NCI-H69 (cell line): Measurements from ENCODE around the gene TCF15.

Experiments used
- DNase-seq: peaks from one replicate; lab custom pipeline; 2025; lab: John Stamatoyannopoulos, UW

The TCF15 gene

GRCh38 chr20:611047-611842 lies 1.1 kb upstream of the TCF15 start:
- DNase-seq: no peak

- DNase-seq: peak; percentile 10
Observed at GRCh38 chr20:609371-609964, 641 bp downstream of the TCF15 start.

DNA sequence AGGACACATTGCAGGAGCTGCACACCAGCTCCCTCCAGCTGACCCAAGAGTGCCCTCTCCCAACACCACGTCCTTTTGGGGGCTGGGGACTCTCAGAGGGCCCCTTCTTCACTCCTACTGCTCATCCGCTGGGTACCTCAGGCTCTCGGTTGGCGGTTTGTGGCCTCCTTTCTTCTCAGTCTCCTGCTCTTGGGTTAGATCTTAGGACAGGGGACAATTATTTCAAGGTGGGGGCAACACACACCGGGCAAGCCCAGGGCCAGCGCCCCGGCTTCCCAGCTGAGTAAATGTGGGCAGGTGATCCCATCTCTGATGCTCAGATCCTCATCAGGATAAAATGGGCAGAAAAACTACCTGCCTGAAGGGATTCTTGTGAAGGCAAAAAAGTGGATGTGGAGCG lies 1.1 kb downstream of the TCF15 start:
- no peak for DNase-seq

DNA sequence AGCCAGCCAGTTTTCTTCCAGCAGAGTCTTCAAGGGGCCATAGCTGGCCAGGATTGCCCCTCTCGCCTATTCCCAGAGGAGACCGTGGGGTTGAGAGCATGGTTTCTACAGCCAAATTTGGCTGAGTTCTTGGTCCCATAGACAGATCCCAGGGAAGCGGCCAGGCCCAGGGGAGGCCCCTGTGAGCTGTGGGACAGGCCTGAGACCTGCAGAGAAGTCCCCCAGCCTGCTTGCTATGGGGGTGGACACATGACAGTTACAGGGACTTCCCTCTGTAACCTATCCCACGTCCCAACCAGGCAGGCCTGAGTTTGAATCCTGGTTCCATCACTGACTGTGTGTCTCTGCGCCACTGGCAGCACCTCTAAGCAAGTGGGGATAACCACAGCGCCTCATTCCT lies 2.6 kb downstream of the TCF15 start:
- DNase-seq: no peak

GRCh38 chr20:605237-605636 lies 4.9 kb downstream of the TCF15 start:
- DNase-seq: no peak

DNA sequence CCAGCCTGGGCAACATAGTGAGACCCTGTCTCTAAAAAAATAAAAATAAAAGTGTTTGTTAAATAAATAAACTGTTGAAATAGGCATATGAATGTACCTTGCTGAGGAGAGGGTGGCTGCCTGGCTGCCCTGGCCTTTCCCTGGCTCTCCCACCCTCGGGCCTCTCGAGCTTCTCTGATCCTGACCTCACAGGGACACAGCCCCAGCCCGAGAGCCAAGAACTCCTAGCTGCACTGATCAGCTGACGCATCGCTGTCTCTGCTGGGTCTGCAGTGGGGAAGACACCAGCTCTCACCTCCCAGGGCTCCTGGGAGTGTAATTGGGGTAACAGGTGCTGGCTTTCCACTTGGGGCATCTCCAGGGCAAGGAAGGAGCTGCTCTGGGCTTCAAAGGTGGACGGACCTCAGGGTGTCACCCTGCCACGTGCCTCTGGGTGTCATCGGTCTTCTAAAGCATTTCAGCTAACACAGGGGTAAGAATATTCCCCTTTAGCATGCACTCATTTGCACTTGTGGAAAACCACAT lies 6.9 kb downstream of the TCF15 start:
- no peak for DNase-seq

DNA sequence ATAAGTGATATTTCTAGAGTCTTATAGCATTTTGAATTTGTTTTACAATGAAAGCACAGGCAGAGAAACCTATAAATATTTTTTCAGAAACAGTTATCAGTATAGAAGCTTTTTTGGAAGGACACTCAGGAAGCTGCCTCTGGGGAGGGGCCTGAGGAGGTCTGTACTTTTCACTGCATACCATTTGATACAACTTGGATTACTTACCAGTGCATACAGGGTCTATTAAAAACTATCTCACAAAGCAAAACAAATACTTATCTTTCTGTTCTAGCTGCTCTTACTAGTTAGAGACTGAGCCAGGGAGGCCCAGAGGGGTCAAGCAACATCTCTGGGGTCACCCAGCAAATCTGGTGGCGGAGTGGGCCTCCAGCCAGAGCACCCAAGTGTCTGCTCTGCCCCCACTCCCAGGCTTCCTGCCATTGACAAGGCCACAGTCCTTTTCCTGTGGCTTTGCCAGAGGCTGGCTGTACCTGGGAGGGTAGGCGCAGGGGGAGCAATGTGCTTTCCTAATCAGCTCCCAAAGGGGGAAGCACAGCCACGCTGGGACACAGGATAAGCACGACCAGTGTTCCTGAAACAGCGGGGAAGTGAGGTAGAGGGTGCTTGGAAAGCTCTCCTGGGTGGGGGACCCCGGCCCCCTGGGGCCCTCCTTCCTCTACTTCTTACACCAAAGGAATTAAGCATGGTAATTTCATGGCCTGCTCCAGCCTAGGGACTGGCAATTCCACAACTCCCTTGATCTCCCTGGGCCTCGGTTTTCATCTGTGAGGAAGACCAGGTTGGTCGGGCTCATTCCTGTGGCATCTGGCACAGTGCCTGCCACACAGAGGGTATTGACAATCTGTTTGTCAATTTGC lies 7.8 kb downstream of the TCF15 start:
- no peak for DNase-seq

DNA sequence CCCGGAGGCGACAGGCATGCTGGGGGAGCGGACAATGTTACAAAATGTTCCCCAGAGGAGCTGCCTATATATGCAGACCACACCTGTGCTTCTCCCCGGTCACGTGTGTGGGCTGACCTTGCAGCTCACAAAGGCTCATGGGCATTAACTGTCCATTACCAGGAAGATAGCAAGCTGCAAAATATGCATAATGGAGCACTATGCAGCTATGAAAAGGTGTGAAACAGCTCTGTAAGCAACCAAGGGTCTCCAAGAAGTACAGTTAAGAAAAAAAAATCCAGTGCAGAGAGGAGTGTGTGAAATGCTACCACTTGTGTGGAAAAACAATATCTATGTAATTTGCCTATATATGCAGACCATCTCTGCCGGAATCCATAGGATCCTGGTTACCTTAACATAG lies 9.4 kb downstream of the TCF15 start:
- no peak for DNase-seq

DNA sequence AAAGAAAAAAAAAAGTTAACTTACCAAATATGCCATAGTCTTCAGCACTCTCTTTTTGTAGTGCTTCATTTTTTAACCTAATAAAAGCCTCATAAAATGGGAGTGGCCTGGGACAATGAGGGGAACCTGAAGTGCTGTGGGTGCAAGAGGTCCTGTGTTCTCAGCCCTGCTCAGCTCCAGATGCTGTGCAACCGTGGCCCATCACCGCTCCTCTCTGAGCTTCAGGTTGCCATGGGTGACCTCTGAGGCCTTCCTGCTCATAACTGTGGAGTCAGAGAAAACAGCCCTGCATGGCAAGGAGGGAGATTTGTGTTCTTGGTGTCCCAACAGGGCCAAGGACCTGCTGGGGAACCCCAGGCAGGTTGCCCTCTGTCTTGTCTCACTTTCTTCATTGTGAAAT lies 10.0 kb downstream of the TCF15 start:
- no peak for DNase-seq

- no peak for DNase-seq
Observed at GRCh38 chr20:598133-598850, 11.8 kb downstream of the TCF15 start.

GRCh38 chr20:597560-597959 lies 12.5 kb downstream of the TCF15 start:
- DNase-seq: no peak

DNA sequence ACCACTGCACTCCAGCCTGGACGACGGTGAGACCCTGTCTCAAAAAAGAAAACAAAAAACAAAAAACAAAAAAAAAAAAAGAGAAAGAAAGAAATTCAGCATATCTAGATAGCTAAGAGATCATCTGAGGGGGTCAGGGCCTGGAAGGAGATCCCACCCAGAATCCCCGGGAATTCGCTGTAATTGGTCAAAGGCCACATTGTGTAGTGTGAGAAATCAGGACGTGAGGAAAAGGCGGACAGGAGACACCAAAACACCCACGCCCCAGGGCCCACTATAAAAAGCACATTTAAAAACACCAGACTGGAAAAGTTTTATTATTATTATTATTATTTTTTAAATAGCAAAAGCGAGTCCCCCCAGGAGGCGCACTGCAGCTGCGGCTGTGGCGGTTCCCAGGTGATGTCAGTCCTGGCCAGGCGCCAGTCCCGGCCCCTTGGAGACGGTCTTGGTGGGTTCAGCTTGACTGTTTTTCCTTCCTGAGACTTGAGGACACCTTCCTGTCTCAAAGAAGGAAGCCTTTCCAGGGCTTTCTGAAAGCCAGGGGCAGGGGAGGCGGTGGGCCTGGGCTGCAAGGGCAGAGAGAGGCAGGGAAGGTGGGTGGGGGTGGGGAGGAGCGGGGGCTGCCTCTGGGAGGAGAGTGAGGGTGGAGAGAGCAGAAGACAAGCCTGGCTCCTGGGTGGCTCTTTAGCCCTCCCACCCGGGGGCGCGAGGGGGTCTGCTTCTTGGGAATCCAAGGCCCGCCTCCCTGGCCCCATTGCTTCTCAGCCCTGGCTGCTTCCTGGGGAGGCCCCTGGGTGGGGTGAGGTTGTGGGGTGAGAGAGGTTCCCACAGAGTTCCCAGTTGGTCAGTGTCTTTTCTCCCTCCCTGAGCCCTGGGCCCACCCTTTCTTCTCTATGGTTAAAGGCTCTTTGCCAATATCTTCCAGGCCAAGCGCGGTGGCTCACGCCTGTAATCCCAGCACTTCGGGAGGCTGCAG lies 14.5 kb downstream of the TCF15 start:
- DNase-seq: peak; percentile 12

GRCh38 chr20:592506-592905 lies 17.6 kb downstream of the TCF15 start:
- DNase-seq: no peak

DNA sequence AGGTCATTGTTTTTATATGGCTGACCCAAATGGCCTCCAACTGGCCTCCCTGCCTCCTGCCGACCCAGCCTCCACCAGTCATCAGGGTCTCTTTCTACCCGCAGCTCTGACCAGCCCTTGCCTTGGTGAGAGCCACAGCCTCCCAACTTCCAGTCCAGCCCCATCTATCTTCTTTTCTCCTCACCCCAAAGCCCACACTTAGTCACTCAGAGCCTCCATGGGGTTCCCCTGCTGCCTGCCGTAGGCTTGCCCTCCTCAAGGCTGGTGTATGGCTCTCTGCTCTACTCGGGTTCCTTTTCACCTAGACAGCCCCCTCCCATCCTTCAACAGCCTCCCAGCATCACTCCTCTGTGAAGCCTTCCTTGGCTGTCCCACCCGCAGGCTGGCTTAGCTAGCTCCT lies 18.2 kb downstream of the TCF15 start:
- no peak for DNase-seq

- DNase-seq: no peak
Observed at GRCh38 chr20:588932-589672, 21.0 kb downstream of the TCF15 start.

- DNase-seq: no peak
Observed at GRCh38 chr20:588476-588875, 21.6 kb downstream of the TCF15 start.

- DNase-seq: no peak
Observed at GRCh38 chr20:584971-585301, 25.2 kb downstream of the TCF15 start.

DNA sequence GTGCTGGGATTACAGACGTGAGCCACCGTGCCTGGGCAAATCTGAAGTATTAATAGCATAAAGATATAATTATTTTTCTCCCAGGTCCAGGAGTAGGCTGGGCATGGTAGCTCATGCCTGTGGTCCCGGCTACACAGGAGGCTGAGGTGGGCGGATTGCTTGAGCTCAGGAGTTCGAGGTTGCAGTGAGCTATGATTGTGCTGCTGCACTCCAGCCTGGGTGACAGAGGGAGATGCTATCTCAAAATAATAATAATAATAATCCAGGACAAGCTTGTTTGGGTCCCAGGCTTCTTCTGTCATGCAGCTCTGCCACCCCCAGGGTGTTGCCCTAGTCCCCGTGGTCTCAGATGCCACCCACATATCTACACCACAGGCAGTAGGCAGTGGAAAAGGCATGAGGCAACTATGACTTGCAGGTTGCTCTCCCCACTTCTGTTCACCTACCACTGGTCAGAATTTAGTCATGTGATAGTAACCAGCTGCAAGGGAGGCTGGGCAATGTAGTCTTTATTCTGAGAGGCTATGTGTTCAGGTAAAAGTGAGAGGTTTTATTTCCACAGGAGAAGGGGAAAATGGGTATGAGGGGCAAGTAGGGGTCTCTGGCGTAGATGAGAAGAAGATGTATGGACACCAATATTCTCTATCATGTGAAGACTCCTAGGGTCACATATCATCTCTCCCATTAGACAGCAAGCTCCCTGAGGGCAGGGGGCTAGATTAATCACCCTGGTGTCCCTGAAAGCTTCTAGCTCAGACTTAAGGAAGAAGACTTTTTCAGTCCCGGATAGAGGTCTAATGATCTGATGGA lies 25.7 kb downstream of the TCF15 start:
- no peak for DNase-seq

DNA sequence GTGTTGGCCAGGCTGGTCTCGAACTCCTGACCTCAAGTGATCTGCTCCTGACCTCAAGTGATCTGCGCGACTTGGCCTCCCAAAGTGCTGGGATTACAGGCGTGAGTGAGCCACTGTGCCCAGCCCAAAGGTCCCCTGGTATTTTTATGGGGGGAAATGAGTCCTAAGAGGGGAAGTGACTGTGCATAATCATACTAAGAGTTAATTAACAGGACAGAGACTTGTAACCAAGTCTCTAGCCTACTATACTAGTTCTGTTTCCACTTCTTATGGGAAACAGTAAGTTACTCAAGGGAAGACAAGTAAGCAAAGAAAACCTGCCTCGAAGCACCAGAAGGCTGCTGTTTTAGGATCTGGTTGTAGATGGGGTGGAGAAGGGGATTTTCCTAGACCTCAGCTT lies 27.9 kb downstream of the TCF15 start:
- DNase-seq: no peak
